ENCODE results near the gene SPDYC.

The SPDYC gene

GRCh38 chr11:65130631-65131416, 39.2 kb upstream of the SPDYC start:
- TF ChIP-seq CTCF (IDR thresholded peaks at IDR 0.05; ENCODE audit: low read depth, low read length, missing control alignments), result no peak
- DNase-seq (ENCODE audit: low read depth), result no peak
- in situ Hi-C loops (cut with HindIII; ENCODE audit: low sequenced_read_pairs), result no loop called here
- no peak overlapping the region for H3K4me3 ChIP-seq (ENCODE audit: low read depth, low read length)

GRCh38 chr11:65131417-65131776, 38.6 kb upstream of the SPDYC start:
- DNase-seq (ENCODE audit: low read depth), result no peak
- no peak for TF ChIP-seq CTCF (IDR thresholded peaks at IDR 0.05; ENCODE audit: low read depth, low read length, missing control alignments)
- in situ Hi-C loops (cut with HindIII; ENCODE audit: low sequenced_read_pairs), result no loop called here
- H3K4me3 ChIP-seq (ENCODE audit: low read depth, low read length), result no peak overlapping the region

- in situ Hi-C loops (cut with HindIII; ENCODE audit: low sequenced_read_pairs), result no loop called here
- H3K4me3 ChIP-seq (ENCODE audit: low read depth, low read length), result no peak overlapping the region
- TF ChIP-seq CTCF (IDR thresholded peaks at IDR 0.05; ENCODE audit: low read depth, low read length, missing control alignments), result no peak
- no peak for DNase-seq (ENCODE audit: low read depth)
Measured at GRCh38 chr11:65131895-65132237, 38.2 kb upstream of the SPDYC start.

- H3K4me3 ChIP-seq (ENCODE audit: low read depth, low read length), result peak overlapping the region; percentile 78
- no peak for DNase-seq (ENCODE audit: low read depth)
- in situ Hi-C loops (cut with HindIII; ENCODE audit: low sequenced_read_pairs), result no loop called here
- no peak for TF ChIP-seq CTCF (IDR thresholded peaks at IDR 0.05; ENCODE audit: low read depth, low read length, missing control alignments)
Measured at GRCh38 chr11:65132238-65132987, 37.6 kb upstream of the SPDYC start.

GRCh38 chr11:65132988-65133700, 36.9 kb upstream of the SPDYC start:
- no peak for TF ChIP-seq CTCF (IDR thresholded peaks at IDR 0.05; ENCODE audit: low read depth, low read length, missing control alignments)
- no peak for DNase-seq (ENCODE audit: low read depth)
- in situ Hi-C loops (cut with HindIII; ENCODE audit: low sequenced_read_pairs), result no loop called here
- peak overlapping the region; percentile 78 for H3K4me3 ChIP-seq (ENCODE audit: low read depth, low read length)

- H3K4me3 ChIP-seq (ENCODE audit: low read depth, low read length), result peak overlapping the region; percentile 78
- DNase-seq (ENCODE audit: low read depth), result no peak
- TF ChIP-seq CTCF (IDR thresholded peaks at IDR 0.05; ENCODE audit: low read depth, low read length, missing control alignments), result no peak
- in situ Hi-C loops (cut with HindIII; ENCODE audit: low sequenced_read_pairs), result no loop called here
Measured at GRCh38 chr11:65133724-65134123, 36.3 kb upstream of the SPDYC start.
